ENCODE data around the gene OAS2.
A peak's percentile ranks its signal among the peaks of the same experiment; 100 is the strongest.
"Not testable (repeated sequence)": the region's sequence is repeated elsewhere in the genome, so short reads cannot be mapped to it uniquely, and the experiment has no call there.

OAS2 gene

GRCh38 chr12:112986291-112986800 is 8.0 kb downstream of the OAS2 start:
- DNase-seq, result no peak

DNA sequence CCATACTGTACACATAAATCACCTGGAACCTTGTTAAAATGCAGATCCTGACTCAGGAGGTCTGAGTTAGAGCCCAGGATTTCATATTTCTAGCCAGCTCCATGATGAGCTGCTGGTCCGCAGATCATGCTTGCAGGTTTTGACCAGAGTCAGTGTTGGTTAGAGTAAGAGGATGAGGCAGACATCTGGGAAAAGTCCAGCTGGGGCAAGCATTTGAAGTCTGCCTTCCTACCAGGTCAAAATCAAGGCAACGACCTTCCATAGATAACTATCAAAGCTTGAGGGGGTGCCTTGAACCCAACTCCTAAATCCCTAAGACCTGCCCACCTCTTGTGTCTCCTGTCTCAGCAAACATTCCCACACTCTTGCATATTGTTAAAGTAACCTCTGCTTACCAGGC is 9.2 kb downstream of the OAS2 start:
- no peak for DNase-seq

DNA sequence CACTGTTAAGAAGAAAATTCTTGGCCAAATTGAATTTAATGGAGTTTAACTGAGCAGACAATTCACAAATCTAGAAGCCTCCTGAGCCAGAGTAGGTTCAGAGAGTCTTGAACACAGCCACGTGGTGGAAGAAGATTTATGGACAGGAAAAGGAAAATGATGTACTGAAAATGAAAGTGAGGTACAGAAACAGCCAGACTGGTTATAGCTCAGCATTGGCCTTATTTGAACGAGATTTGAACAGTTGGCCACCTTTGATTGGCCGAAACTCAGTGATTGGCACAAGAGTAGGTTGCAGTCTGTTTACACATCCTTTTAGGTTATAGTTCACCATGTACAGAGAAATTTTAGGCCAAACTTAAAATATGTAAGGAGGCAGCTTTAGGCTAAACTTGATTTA is 9.9 kb downstream of the OAS2 start:
- DNase-seq, result no peak

DNA sequence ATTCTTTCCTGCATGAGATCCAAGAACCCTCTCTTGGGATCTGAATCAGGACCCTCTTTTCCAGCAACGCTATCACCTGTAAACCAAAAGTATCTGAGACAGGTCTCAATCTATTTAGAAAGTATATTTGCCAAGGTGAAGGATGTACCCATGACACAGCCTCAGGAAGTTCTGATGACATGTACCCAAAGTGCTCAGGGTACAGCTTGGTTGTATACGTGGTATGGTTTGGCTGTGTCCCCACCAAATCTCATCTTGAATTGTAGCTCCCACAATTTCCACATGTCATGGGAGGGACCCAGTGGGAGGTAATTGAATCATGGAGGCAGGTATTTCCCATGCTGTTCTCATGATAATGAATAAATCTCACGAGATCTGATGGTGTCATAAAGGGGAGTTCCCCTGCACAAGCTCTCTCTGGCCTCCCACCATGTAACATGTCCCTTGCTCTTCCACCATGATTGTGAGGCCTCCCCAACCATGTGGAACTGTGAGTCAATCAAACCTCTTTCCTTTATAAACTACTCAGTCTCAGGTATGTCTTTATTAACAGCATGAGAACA is 10.6 kb downstream of the OAS2 start:
- DNase-seq, result not testable (repeated sequence)

- DNase-seq, result no peak
Measured at GRCh38 chr12:112989806-112990205, 11.5 kb downstream of the OAS2 start.

- peak; percentile 51 for DNase-seq
Measured at GRCh38 chr12:112992541-112993398, 14.5 kb downstream of the OAS2 start.

- no peak for DNase-seq
Measured at GRCh38 chr12:112995008-112995407, 16.7 kb downstream of the OAS2 start.

DNA sequence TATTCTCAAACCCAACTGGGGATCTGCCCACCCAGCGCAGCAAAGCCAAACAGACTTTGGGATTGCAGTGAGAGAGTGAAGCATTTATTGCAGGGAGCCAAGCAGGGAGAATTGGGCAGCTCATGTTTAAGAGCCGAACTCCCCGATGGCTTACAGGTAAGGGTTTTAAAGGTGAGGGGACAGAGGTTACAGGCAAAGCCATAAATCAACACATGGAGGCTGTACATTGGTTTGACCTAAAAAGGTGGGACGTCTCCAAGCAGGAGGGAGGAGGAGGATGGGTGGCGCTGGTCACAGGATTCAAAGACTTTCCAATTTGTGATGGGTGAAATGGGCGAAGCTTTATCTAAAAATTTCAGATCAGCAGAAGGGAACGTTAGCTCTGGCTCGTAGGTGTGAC is 18.2 kb downstream of the OAS2 start:
- DNase-seq, result no peak

GRCh38 chr12:112997506-112997905 is 19.2 kb downstream of the OAS2 start:
- no peak for DNase-seq

GRCh38 chr12:112998987-112999767 is 20.9 kb downstream of the OAS2 start:
- no peak for DNase-seq

DNA sequence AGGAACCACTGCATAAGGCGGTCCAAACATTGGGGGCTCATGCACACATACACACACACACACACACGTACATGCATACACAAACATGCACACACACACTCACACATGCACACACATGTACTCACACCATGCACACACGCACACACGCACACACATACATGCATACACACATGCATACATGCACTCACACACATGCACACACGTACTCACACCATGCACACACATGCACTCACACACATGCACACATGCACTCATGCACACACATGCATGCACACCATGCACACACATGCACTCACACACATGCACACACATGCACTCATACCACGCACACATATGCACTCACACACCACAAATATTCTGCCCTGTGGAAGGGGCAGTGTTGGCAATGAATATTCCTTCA is 22.1 kb downstream of the OAS2 start:
- DNase-seq, result no peak

DNA sequence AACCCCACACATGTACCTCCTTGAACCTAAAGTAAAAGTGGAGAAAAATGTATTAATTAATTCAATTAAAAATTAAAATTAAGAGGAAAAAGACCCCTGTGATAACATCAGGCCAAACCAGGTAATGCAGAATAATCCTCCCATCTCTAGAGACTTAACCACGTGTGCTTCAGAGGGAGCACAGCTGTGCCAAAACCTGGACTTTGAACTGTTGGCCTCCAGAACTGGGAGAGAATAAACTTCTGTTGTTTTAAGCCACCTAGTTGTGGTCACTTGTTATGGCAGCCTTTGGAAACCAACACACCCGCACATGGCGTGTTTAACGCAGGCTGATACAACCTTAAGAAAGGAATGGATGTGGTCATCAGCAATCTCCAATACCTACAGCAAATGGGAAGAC is 23.8 kb downstream of the OAS2 start:
- DNase-seq, result no peak

DNA sequence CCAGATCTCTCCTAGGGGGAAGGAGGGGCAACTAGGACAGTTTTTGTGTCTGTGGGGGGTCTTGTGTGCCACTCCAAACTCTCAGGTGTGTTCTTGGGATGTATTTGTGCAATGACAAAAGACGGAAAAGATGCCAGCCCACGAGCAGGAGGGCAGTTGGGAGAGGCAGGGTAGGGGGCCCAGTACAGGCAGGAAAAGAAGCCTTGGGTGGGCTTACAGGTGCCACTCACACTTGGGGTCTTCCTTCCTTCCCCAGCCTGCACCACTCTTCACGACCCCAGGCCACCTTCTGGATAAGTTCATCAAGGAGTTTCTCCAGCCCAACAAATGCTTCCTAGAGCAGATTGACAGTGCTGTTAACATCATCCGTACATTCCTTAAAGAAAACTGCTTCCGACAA is 24.4 kb downstream of the OAS2 start:
- no peak for DNase-seq

- no peak for DNase-seq
Measured at GRCh38 chr12:113003636-113004035, 25.3 kb downstream of the OAS2 start.

DNA sequence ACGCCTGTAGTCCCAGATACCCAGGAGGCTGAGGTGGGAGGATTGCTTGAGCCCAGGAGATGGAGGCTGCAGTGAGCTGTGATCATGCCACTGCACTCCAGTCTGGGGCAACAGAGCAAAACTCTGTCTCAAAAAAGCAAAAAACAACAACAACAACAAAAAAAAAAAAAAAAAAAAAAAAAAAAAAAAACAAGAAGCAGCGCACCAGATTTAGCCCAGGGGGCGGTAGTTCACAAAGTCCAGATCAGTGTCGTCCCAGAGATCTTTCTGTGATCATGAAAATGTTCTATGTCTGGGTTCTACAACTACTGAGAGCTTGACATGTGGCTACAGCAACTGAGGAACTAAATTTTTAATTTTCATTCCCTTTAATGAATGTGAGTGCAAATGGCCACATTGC is 27.4 kb downstream of the OAS2 start:
- DNase-seq, result no peak

- DNase-seq, result no peak
Measured at GRCh38 chr12:113006206-113006605, 27.9 kb downstream of the OAS2 start.

DNA sequence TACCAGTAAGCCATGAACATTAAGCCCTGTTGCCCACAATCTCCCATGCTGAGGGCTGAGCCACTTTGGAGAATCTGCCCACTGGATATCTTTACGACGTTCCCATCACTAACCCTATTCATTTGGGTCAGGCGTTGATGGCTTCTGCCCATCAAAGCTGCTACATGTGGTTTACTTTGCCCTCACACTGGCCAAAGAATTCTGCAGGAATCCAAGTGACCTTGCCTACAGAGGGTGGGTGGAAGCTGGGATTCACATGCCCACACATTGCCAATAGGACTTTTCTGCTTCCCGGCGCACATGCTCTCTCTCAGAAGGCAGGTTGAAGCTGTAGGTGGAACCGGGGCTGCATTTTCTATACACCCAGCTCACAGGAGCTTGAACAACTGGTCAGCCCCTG is 28.3 kb downstream of the OAS2 start:
- DNase-seq, result no peak

GRCh38 chr12:113007166-113007565 is 28.8 kb downstream of the OAS2 start:
- DNase-seq, result no peak

DNA sequence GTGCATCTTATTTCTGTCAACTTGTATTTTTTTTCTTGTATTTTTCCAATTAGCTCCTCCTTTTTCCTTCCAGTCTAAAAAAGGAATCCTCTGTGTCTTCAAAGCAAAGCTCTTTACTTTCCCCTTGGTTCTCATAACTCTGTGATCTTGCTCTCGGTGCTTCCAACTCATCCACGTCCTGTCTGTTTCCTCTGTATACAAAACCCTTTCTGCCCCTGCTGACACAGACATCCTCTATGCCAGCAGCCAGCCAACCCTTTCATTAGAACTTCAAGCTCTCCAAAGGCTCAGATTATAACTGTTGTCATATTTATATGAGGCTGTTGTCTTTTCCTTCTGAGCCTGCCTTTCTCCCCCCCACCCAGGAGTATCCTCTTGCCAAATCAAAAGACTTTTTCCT is 32.4 kb downstream of the OAS2 start:
- DNase-seq, result no peak

DNA sequence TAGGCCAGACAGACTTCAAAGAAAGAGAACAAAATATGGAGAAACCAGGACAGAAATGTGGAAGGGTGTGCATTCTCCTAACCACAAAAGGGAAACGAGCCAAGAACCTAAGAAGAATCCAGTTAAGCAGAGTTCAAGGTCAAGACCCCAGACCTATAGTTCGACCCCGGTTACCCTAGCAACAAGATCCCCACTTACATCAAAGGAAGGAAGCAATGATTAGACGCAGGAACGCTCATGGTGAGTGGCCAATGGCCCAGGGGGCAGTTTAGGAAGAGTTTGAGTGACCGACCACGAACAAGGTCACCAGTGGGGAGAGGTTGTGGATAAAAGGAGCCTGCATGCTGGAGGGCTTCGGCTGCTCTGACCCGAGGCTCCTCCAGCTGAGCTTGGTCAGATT is 36.2 kb downstream of the OAS2 start:
- no peak for DNase-seq

- DNase-seq, result no peak
Measured at GRCh38 chr12:113016796-113017195, 38.5 kb downstream of the OAS2 start.

DNA sequence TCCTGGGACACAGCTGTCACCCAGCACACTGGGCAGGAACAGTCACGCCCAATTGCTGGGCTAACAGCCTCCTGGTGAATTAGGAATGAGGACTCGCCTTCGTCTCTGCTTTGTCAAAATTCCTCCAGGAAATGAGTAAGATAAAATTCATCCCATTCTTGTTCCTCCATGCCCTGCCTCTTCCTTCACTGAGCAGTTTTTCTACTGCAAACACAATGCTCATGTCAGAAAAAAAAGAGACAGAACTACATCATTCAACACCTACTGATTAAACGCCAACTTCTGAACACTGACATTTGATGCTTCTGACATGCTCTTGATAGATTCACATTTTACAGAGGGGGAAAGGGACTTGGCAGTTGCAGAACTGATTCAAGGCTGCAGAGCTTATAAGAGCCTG is 40.7 kb downstream of the OAS2 start:
- no peak for DNase-seq

DNA sequence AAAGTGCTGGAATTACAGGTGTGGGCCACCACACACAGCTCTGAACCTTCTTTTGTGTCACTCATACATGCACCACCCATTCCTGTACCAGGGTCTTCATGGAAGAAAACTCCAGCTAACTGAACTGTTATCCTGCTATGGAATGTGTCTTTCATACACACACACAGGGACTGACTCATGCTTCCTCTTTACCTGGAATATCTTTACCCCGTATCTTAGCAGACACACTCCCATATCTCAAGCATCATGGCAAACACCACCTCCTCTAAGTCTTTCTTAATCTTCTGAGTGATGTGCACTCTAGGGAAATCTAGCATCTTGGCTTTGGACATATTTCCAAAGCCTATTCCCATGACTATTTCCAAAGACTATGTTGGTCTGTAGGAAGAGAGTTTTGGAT is 43.2 kb downstream of the OAS2 start:
- DNase-seq, result no peak

Measured in stimulated activated CD4-positive, alpha-beta T cell treated with anti-CD3 and anti-CD28 coated beads, Interleukin-12 subunit alpha, Interleukin-12 subunit beta, amount 100 ng/mL, for 4 hours (primary cell).